ENCODE measurements around the gene MYOM1. TPM values are rescaled to one million over a fixed set of nuclear protein-coding genes. Genes with fewer than 3 reads are reported as not detected.
"Not testable (repeated sequence)": the region's sequence is repeated elsewhere in the genome, so short reads cannot be mapped to it uniquely, and the experiment has no call there.

Gene MYOM1
- total RNA-seq, 1 donor from 2014 or later = 4.9 TPM

DNA sequence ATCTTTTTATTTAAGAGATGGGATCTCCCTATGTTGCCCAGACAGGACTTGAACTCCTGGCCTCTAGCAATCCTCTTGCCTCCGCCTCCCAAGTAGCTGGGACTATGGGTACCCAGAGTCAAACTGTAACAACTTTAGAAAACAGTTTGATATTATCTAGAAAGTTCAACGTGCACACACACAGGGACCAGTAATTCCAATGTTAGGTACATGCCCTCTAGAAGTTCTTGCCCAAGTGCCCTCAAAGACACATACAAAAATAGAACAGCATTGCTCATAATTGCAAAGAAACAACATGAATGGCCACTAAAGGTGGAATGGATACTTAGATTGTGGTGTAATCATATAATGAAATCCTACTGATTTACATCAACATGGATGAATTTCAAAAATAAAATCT is 194.2 kb downstream of the MYOM1 start:
- Mint-ChIP-seq H3K4me1 (no peaks in the 10 kb centered on the region), H3K9me3 (no peaks in the 10 kb centered on the region), H3K27me3 (no peaks in the 10 kb centered on the region), H3K4me3 (no peak overlapping the region), H3K36me3 (ENCODE audit: low read depth) (no peaks in the 10 kb centered on the region), H3K27ac (no peak overlapping the region)
- TF ChIP-seq, protein P1, sequence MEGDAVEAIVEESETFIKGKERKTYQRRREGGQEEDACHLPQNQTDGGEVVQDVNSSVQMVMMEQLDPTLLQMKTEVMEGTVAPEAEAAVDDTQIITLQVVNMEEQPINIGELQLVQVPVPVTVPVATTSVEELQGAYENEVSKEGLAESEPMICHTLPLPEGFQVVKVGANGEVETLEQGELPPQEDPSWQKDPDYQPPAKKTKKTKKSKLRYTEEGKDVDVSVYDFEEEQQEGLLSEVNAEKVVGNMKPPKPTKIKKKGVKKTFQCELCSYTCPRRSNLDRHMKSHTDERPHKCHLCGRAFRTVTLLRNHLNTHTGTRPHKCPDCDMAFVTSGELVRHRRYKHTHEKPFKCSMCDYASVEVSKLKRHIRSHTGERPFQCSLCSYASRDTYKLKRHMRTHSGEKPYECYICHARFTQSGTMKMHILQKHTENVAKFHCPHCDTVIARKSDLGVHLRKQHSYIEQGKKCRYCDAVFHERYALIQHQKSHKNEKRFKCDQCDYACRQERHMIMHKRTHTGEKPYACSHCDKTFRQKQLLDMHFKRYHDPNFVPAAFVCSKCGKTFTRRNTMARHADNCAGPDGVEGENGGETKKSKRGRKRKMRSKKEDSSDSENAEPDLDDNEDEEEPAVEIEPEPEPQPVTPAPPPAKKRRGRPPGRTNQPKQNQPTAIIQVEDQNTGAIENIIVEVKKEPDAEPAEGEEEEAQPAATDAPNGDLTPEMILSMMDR (IDR thresholded peaks at IDR 0.05) = no peak
- no peak for ATAC-seq (ENCODE audit: low read depth)
- ChIA-PET CTCF (no interaction called here), POLR2A (no interaction called here)
- DNase-seq = no peak
- intact Hi-C loops (cut with micrococcal nuclease) = no loop called here

- POLR2A ChIA-PET; H3K9me3 Mint-ChIP-seq; H3K36me3 Mint-ChIP-seq (ENCODE audit: low read depth); CTCF ChIA-PET; DNase-seq; H3K4me3 Mint-ChIP-seq; H3K4me1 Mint-ChIP-seq; intact Hi-C loops (cut with micrococcal nuclease); H3K27ac Mint-ChIP-seq; H3K27me3 Mint-ChIP-seq; ATAC-seq (ENCODE audit: low read depth): not testable (repeated sequence)
These were observed 196.2 kb downstream of the MYOM1 start for GRCh38 chr18:3023603-3024002.

Other genes with a start within 250 kb of the MYOM1 start
- gene LPIN2, start 206.8 kb downstream of the MYOM1 start, total RNA-seq = 21.8 and 24.4 TPM in 2 replicates
- 394 and 395 TPM in 2 replicates for gene MYL12A, start 27.8 kb upstream of the MYOM1 start, total RNA-seq
- gene MYL12B, start 42.2 kb upstream of the MYOM1 start, total RNA-seq = 185 and 198 TPM in 2 replicates
- gene TGIF1, start 230.2 kb upstream of the MYOM1 start, total RNA-seq = 76.3 and 90.3 TPM in 2 replicates